Measurements from ENCODE around the gene BMP10. TPM values are rescaled to one million over a fixed set of nuclear protein-coding genes. Genes with fewer than 3 reads are reported as not detected.
"Not testable (repeated sequence)": the region's sequence is repeated elsewhere in the genome, so short reads cannot be mapped to it uniquely, and the experiment has no call there.

BMP10 gene
- total RNA-seq, 4 donors from 2014 or later = not detected

DNA sequence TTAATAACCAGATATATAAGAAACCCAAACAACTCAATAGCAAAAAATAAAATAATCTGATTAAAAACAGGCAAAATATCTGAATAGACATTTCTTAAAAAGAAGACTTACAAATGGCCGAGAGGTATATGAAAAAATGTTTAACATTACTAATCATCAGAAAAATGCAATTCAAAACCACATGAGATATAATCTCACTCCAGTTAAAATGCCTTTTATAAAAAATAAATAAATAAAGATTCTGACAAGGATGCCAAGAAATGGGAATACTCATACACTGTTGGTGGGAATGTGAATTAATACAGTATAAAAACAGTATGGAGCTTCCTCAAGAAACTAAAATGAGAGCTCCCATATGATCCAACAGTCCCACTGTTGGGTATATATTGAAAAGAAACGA is 33.9 kb upstream of the BMP10 start:
- no peak overlapping the region for H3K4me3 ChIP-seq
- H3K27ac ChIP-seq = no peak overlapping the region
- DNase-seq = no peak
- H3K36me3 ChIP-seq = no peaks in the 10 kb centered on the region
- peaks cover 0 to 11% (median 9%) of the 10 kb centered on the region in 4 donors for H3K4me1 ChIP-seq
- TF ChIP-seq, protein P1, sequence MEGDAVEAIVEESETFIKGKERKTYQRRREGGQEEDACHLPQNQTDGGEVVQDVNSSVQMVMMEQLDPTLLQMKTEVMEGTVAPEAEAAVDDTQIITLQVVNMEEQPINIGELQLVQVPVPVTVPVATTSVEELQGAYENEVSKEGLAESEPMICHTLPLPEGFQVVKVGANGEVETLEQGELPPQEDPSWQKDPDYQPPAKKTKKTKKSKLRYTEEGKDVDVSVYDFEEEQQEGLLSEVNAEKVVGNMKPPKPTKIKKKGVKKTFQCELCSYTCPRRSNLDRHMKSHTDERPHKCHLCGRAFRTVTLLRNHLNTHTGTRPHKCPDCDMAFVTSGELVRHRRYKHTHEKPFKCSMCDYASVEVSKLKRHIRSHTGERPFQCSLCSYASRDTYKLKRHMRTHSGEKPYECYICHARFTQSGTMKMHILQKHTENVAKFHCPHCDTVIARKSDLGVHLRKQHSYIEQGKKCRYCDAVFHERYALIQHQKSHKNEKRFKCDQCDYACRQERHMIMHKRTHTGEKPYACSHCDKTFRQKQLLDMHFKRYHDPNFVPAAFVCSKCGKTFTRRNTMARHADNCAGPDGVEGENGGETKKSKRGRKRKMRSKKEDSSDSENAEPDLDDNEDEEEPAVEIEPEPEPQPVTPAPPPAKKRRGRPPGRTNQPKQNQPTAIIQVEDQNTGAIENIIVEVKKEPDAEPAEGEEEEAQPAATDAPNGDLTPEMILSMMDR (IDR thresholded peaks at IDR 0.05) = no peak
- no peak for TF ChIP-seq POLR2A (IDR thresholded peaks at IDR 0.05)
- H3K9me3 ChIP-seq = no peaks in the 10 kb centered on the region
- H3K27me3 ChIP-seq = no peaks in the 10 kb centered on the region

GRCh38 chr2:68901561-68901960 is 30.4 kb upstream of the BMP10 start:
- no peaks in the 10 kb centered on the region for H3K4me1 ChIP-seq
- no peaks in the 10 kb centered on the region for H3K9me3 ChIP-seq
- no peak for DNase-seq
- TF ChIP-seq POLR2A (IDR thresholded peaks at IDR 0.05) = no peak
- TF ChIP-seq, protein P1 (IDR thresholded peaks at IDR 0.05) = no peak
- no peak overlapping the region for H3K4me3 ChIP-seq
- no peaks in the 10 kb centered on the region for H3K36me3 ChIP-seq
- H3K27ac ChIP-seq = no peak overlapping the region
- H3K27me3 ChIP-seq = no peaks in the 10 kb centered on the region

GRCh38 chr2:68901199-68901514 is 30.0 kb upstream of the BMP10 start:
- no peaks in the 10 kb centered on the region for H3K36me3 ChIP-seq
- no peaks in the 10 kb centered on the region for H3K27me3 ChIP-seq
- H3K4me1 ChIP-seq = no peaks in the 10 kb centered on the region

GRCh38 chr2:68900496-68901198 is 29.4 kb upstream of the BMP10 start:
- no peak overlapping the region for H3K4me3 ChIP-seq

More at GRCh38 chr2:68901199-68901514, 30.0 kb upstream of the BMP10 start:
- TF ChIP-seq, protein P1 (IDR thresholded peaks at IDR 0.05) = no peak
- no peak for TF ChIP-seq POLR2A (IDR thresholded peaks at IDR 0.05)
- H3K9me3 ChIP-seq = no peaks in the 10 kb centered on the region
- DNase-seq = no peak
- no peak overlapping the region for H3K27ac ChIP-seq
- no peak overlapping the region for H3K4me3 ChIP-seq

GRCh38 chr2:68895981-68896380 is 24.8 kb upstream of the BMP10 start:
- not testable (repeated sequence) for H3K9me3 ChIP-seq, H3K36me3 ChIP-seq, H3K4me3 ChIP-seq, DNase-seq, H3K4me1 ChIP-seq, H3K27me3 ChIP-seq, H3K27ac ChIP-seq

More at GRCh38 chr2:68900496-68901198, 29.4 kb upstream of the BMP10 start:
- Histone ChIP-seq H3K9me3 (no peaks in the 10 kb centered on the region), H3K36me3 (no peaks in the 10 kb centered on the region), H3K4me1 (no peaks in the 10 kb centered on the region), H3K27ac (no peak overlapping the region), H3K27me3 (no peaks in the 10 kb centered on the region)
- no peak for TF ChIP-seq POLR2A (IDR thresholded peaks at IDR 0.05)
- no peak for DNase-seq

- Histone ChIP-seq H3K9me3 (no peaks in the 10 kb centered on the region), H3K4me3 (no peak overlapping the region), H3K27ac (no peak overlapping the region), H3K27me3 (no peaks in the 10 kb centered on the region), H3K36me3 (no peaks in the 10 kb centered on the region), H3K4me1 (no peaks in the 10 kb centered on the region)
- TF ChIP-seq POLR2A (IDR thresholded peaks at IDR 0.05) = no peak
- TF ChIP-seq, protein P1 (IDR thresholded peaks at IDR 0.05) = no peak
- DNase-seq = no peak
Observed at GRCh38 chr2:68889500-68889899, 18.3 kb upstream of the BMP10 start.

DNA sequence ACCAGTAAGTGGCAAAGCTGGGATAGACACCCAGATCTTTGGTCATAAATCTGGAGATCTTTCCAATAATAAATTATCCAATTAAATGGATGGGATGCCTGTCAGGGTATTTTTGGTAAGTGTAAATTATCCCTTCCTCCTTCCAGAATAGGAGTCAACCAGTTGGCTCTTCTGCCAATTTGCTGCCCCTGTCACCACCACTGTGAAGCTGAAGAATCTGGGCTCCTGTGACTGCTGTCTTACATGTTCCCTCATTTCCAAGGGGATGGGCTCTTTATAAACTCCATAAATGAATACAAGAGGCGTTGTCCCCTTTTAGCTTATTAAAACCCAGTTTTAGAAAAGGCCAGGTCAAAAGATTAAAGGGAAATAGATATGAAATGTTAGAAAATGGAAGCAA is 17.8 kb upstream of the BMP10 start:
- Histone ChIP-seq H3K27me3 (no peaks in the 10 kb centered on the region), H3K4me1 (no peaks in the 10 kb centered on the region), H3K9me3 (no peaks in the 10 kb centered on the region), H3K27ac (no peak overlapping the region), H3K36me3 (no peaks in the 10 kb centered on the region), H3K4me3 (no peak overlapping the region)
- no peak for TF ChIP-seq POLR2A (IDR thresholded peaks at IDR 0.05)
- TF ChIP-seq, protein P1 (IDR thresholded peaks at IDR 0.05) = no peak
- DNase-seq = no peak
